Stimulated activated CD4-positive, alpha-beta T cell treated with anti-CD3 and anti-CD28 coated beads, TNF-alpha, amount 100 ng/mL, for 24 hours (primary cell): ENCODE measurements around the gene AK4.
"Not testable (repeated sequence)": the region's sequence is repeated elsewhere in the genome, so short reads cannot be mapped to it uniquely, and the experiment has no call there.

Experiments
- DNase-seq, 3 experiments: peaks; one replicate each; pipeline ENCODE4 v3.0.0-alpha.2; 2020; ENCODE audit warnings: low read depth in 3 of 3

AK4 gene

DNA sequence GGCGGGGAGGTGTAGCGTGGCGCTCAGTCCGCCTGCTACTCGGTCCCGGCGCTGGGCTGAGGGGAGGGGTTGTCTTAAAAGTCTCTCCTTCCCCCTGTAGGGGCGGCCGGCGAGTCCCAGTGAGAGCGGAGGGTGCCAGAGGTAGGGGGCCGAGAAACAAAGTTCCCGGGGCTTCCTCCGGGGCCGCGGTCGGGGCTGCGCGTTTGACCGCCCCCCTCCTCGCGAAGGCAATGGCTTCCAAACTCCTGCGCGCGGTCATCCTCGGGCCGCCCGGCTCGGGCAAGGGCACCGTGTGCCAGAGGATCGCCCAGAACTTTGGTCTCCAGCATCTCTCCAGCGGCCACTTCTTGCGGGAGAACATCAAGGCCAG, at the start of gene AK4:
AK4 (plus strand) TSS at position 26 of the 370 bp plus-strand sequence; CDS start at position 231, 205 bp downstream.
- not testable (repeated sequence) for DNase-seq

DNA sequence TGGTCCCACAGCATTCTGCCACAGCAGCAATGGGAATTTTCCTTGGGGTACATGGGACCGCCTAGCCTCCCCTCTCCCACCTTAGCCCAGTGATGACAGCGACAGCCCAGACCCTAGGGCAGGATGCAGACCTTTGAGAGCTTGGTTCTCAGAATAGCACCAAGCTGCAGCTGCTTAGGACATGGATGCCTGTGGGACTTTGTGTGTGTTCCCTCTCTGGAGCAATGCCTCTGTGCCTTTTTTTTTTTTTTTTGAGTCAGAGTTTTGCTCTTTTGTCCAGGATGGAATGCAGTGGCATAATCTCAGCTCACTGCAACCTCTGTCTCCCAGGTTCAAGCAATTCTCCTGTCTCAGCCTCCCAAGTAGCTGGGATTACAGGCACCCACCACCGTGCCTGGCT, 44.2 kb upstream of the AK4 start:
- no peak for DNase-seq

DNA sequence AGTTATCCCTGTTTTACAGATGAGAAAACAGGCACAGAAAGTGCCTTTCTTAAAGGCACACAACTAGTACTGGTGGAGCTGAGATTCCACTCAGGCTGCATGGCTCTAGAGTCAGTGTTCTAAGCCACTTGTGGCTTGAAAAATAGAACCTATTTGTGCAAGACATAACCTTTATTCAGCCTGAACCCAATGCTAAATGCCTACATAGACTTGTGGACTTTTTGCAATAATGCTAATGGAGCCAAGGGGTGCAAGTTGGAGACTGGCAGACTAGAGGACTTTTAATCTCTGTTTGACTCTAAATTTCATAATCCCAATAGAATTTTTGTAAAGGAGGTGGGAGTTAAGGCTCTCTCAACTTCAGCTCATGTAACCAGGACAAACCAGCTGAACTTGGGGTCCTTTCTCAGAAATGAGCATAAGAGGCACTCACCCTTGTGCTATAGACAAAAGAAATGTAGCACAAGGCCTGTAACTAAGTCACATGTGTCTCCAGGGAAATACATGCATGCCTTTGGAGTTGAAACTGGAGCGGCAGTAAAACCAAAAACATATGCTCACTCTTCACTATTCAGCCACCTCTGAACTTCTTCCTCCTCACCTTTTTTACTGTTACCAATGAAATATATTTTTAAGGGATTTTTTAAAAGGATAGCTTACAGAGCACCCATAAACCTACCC, 43.0 kb upstream of the AK4 start:
- no peak for DNase-seq

DNA sequence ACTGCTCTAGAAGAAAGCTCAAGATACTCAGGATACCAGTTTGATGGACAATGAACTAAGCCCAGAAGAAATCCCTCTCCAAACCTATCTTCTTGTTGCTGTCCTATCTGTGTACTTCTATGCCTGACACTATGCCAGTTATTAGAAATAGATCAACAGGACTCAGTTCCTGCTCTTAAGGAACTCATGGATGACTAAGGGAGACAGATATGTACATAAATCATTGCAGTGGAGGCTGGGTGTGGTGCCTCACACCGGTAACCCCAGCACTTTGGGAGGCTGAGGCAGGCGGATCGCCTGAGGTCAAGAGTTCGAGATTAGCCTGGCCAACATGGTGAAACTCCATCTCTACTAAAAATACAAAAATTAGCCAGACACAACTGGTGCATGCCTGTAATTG, 42.4 kb upstream of the AK4 start:
- DNase-seq = no peak

DNA sequence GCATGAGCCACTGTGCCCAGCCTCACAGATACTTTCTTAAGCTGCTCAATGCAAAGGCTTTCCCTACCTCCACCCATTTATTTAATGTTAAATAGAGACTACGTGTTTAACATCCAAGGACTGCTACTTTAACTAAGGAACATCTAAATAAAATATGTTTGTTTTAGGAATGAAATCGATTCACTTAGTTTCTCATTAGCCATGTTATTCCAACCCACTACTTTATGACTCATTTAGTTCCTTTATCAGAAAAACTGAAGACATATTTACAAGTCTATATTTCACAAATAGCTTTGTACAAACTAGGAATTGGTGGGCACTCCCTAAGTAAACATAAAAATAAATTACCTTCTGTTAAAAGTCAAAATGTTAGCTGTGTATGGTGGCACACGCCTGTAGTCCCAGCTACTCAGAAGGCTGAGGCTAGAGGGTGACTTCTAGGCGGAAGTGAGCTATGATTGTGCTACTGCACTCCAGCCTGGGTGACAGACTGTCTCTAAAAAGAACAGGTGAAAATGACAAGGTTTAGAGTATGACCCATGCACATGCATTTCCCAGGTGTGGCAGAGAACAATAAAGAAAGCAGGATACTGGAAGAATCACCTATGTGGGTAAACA, 39.9 kb upstream of the AK4 start:
- no peak for DNase-seq

DNA sequence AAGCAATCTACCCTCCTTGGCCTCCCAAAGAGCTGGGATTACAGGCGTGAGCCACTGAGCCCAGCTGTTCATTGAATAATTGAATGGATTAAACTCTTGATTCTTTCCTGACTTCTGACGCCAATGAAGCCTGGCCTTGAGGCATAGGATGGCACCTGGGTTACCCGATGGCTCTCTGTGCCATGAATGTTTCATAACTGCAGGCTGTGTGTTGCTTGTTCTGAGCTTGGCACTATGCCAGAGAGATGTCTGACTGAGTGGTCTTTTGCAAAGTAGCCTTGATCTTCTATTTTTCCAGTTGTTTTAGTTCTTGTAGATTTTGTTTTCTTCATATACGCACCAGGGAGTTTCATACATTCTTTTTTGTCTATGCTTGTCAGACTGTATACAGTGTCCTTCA, 38.5 kb upstream of the AK4 start:
- DNase-seq = no peak

DNA sequence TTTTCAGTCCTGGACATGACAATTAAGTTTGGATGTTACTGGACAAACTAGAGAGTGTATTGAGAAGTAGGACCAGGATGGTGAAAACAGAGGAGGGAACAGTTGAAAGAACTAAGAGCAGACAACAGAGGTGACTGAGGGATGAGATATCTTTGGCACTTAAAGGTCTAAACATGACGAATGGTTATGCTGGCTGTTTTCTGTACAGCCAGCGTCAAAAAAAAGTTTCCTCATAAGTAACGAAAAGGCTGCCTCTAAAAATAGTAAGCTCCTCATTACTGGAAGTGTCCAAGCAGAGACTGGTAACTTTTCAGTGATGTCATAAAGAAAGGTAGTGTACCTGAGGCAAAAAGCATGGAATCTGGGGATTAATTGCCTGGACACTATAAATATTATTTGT, 35.2 kb upstream of the AK4 start:
- DNase-seq = no peak

DNA sequence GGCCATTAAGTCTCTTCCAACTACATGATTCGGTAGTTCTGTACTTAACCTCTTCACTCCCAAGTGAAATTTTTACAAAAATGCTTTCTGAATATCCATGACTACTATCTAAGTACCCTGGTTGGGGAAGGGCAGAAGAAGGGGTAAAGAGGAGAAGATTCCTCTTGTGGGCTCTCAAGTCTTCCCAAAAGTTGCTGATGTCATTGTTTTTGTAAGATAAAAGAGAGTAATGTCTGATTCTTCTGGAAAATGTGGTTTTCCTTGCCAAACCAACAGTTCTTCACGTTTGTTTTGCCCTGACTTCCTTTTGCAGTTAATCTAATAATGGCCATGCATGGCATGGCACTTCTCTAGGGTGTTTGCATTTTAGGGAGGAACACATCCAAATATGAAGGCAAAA, 34.7 kb upstream of the AK4 start:
- no peak for DNase-seq

DNA sequence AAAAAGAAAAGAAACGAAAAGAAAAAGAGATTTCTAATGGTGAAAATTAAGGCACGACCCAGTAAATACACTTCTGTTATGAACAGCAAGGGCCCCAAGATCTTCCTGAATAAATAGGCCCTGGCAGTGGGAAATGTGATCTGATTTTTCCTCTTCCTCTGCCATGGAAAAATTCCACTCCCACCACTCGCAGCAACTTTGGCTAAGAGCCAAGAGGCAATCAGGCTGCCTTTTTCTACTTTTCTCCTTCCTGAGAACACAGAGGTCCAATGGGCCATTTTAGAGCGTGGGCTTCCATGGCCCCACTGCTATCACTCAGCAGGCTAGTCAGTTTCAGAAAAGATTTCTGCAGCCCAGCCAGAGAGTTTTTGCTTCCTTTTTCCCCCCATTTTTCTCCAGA, 33.7 kb upstream of the AK4 start:
- DNase-seq = no peak

DNA sequence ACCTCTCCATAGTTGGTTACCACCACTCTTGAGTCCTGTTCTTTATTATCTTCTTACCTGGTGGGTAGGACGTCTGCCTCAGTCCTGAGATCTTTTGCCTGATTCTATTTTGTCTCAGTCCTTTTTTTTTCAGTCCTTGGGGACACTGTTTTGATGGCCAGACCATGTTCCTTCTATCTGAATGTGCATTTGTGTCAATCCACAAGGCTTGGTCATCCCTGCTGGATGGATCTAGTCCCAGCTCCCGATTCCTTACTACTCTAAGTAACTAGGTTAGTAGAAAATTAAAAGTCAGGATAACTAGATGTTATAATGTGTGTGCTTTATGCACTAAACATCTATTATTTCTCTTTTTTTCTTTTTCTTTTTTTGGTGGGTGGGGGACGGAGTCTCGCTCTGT, 28.1 kb upstream of the AK4 start:
- no peak for DNase-seq

DNA sequence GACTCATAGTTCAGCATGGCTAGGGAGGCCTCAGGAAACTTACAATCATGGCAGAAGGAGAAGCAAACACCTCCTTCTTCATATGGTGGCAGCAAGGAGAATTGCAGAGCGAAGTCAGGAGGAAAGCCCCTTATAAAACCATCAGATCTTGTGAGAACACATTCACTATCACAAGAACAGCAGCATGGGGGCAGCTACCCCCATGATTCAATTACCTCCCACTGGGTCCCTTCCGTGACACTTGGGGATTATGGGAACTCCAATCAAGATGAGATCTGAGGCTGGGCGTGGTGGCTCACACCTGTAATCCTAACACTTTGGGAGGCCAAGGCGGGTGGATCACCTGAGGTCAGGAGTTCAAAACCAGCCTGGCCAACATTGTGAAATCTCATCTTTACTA, 18.9 kb upstream of the AK4 start:
- DNase-seq = not testable (repeated sequence)

DNA sequence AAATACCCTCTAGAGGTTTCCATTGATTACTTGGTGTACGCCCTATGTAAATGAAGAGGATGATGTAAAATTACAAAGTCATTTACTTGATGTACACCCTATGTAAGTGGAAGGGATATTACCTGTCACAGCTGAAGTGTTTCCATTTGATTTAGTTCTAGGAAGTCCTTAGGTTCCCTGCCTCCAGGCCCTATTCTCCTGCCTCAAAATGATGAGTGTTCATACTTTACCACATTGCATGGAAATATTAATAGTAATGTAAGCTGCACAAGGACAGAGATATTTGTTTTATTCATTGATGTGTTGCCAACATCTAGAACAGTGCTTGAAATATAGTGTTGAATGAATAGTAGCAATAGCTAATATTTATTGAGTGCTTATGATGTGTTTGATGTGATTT, 9.5 kb upstream of the AK4 start:
- no peak for DNase-seq

DNA sequence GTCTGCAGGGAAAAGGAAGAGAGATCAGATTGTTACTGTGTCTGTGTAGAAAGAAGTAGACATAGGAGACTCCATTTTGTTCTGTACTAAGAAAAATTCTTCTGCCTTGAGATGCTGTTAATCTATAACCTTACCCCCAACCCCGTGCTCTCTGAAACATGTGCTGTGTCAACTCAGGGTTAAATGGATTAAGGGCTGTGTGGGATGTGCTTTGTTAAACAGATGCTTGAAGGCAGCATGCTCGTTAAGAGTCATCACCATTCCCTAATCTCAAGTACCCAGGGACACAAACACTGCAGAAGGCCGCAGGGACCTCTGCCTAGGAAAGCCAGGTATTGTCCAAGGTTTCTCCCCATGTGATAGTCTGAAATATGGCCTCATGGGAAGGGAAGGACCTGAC, 8.2 kb upstream of the AK4 start:
- DNase-seq = not testable (repeated sequence)

DNA sequence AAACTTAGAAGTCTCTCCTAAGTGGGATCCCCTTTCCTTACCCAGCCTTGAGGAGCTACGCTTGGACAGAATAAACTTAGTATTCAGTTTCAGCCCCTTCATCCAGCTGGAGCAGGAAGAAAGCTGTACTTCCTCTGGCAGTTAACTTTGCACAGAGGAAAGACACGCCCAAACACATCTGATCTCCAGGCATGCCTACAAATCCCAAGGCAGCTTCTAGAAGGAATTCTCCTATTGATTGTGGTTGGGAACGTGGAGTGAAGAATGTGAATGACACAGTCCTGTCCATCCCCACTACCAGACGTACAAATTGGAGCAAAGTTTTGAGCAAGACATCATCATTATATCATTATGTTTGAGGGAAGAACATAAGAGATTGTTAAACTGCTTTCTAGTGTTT, 6.6 kb upstream of the AK4 start:
- no peak for DNase-seq

DNA sequence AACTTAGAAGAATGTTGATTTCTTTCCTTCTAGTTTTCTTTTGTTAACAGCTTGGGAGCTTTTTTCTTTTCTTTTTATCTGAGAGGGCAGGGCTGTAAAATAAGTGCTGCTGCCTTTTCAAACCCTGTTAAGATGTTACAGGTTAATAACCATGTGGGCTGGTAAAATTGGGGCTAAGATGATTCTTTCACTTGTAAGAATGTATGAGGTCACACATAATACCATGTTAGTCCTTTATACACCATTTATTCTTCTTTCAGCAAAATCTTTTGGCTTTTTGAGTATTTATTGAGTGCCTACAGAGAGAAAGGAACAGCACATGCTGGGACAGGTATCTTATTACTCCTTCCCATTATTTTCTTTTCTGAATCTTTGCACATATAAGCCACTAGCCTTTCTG, 6.1 kb upstream of the AK4 start:
- no peak for DNase-seq

DNA sequence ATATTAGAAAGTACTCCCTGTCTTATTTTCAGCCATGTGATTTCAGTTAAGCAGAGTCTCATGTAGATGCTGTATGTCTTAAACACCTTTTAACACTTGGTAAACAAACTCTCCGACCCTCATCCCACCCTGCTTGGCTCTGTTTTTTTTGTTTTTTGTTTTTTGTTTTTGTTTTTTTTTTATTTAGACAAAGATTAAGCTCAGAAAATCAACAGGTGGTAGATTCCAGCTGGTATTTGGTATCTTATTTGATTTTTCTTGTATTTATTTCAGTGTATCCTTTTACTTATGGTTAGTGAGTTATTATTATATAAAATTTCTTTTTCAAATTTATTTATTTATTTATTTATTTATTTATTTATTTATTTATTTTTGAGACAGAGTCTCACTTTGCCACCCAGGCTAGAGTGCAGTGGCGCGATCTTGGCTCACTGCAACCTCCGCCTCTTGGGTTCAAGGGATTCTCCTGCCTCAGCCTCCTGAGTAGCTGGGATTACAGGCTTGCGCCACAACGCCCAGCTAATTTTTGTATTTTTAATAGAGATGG, 4.8 kb upstream of the AK4 start:
- not testable (repeated sequence) for DNase-seq

DNA sequence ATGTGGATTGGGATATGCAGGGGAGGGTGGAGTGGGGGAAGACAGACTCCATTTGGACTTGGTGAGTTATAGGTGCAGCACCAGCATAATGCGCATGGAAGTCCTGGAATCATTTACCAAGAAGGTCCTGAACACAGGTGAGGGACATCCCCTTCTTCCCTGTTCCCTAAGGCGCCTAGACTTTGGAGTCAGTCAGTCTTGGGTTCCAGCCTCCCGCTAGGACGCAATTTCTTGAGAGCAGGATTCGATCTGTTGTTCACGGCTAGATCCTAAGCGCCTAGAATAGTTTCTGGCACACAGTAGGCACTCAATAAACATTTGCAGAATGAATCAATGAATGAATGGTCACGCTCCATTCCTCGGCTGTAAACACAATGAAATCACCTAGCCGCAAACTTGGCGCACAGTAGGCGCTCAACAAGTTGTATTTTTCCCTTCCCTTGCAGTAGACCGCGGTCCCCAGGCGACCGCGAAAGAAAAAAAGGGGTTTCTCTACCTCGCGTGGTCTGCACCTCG, 1.0 kb upstream of the AK4 start:
- no peak for DNase-seq

DNA sequence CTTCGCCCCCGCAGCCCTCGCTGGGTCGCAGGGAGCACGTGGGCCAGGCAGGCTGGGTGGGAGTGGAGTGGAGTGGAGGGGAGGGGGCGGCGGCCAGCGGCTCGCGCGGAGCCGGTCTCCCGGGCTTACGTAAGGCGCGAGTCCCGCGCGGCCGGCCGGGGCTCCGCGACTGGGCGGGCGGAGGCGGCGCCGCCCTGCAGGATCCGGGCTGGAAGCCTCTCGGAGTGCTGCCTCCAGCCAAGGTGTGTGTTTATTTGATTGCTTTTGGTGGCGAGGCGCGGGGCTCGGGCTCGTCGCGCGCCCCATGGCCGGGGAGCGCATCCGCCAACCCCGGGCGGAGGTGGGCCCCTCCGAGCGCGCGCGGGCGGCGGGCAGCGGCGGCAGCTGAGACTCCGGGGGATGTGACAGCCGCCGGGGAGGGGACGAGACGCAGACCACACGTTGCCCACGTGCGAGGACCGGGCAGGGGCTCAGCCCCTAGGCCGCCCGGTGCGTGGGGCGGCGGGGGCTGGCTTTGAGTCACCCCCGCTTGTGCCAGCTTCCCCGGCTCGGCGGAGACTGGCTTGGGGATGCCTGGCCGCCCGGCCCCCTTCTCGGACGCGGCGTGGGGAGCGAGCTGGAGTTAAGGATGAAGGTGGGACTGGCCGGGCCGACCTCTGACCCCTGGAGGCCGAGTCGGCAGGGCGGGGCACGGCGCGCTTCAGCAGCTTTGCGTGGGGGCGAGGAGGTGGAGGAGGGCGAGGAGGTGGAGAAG, 402 bp upstream of the AK4 start:
- DNase-seq = peak in 1 of 3 experiments; percentile 56

DNA sequence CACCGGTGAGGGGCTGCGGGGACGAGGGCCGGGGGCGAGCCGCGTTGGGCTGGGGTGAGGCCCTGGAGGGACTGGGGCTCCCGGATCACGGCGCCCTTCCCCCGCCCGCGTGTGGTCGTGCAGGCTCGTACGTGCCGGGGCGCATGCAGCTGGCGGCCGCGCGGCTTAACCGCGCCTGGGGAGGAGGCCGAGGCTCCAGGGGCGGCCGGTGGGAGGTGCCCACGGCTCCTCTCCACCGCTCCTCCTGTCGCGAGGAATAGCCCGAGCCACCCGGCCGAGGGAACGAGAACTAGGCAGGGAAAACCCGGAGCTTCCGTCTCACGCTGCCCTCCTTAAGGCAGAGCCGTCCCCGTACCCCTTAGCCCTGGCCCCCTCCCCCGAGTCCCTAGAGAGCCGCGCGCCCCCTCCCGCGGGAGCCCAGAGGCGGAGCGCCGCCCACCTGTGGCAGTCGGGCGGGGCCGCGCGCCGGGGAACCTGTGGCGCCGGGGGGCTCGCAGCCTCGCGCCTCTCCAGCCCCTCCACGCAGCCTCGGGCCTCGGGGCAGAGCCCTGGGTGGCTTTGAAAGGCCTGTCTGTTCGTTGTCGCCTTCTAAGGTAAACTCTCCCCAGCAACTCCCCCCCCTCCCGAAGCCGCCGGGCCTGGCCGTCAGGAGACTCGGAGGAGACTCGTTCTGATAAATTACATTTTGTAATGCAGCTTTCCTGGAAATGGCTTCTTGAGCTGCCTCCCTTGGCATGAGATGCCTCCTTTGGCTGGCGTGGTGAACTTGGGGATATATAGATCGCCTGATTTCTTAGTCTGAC, 746 bp downstream of the AK4 start:
- peak in 1 of 3 experiments; percentile 66 for DNase-seq

DNA sequence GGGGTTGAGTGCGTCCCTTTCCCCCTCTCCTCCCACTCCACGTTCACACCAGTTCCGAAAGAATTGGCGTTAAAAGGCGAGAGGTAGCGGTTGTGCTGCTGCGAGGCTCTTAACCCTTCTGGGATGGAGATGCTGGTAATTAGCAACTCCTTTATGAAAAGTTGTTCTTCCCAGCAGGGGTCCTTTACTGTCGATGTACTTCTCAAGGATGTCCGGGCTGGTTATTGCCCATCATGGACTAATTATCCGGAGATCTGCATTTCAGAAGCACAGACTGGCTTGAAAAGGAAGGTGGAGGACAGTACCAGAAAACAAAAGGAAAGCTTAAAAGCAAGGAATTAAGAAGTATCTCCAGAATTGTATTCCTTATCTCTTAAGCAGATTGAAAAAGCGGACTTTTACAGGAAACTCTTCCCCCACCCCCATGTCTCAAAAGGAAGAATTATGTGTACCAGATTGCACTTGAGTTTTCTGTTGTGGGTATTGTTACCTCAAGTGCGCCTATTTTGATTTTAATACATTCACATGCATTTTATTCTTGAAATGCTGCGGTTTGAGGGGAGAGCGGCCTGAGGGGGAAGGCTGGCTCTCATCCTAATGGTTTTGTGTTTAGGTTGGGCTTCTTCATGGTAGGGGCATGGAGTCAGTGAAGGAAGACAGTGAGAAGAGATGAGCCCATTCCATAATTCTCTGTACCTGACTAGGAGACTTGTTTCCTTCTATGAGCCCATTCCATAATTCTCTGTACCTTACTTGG, 1.5 kb downstream of the AK4 start:
- DNase-seq = no peak

DNA sequence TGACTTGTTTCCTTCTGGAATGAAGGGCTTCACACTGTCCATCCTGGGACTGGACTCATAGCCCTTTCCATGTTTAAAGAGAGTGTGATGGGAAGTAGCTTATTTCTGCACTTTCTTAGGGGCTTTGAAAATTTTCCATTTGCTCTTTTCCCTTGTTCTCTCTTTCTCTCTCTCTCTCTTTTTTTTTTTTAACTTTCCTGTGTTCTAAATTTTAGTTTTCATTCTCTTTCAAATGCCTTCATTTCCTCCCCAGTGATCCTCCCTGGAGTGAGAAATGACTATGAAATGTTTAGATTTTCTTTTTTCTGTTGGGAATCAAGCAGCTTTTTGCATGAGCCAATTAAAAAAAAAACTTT, 2.1 kb downstream of the AK4 start:
- no peak for DNase-seq
